CD4-positive, alpha-beta T cell treated with Interleukin-6 at 100 ng/mL for 8 hours (primary cell): ENCODE data around the gene CEP44.
A peak's percentile ranks its signal among the peaks of the same experiment; 100 is the strongest.
"Not testable (repeated sequence)": the region's sequence is repeated elsewhere in the genome, so short reads cannot be mapped to it uniquely, and the experiment has no call there.

Source experiments
- DNase-seq: peaks from one replicate; pipeline ENCODE4 v3.0.0-alpha.2; 2020; ENCODE audit warnings: mixed read lengths, low spot score

Gene CEP44

DNA sequence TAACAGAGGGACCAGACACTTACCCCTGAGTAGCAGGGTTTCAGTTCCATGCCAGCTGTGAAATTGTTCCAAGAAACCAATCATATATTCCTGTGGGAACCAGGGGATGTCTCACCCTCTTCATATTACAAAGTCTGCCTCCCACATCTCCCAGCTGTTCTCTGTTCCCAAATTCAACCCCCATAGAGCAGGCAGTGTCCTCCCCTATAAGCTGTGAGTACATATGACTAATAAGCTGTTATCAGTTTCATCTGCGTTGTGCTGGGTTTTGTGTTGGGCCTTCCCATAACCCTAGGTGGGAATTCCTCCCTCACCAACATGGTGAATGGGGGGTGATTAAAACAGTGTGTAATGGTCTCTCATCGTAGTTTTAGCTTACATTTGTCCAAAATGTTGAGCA is 41.0 kb downstream of the CEP44 start:
- DNase-seq, result no peak

DNA sequence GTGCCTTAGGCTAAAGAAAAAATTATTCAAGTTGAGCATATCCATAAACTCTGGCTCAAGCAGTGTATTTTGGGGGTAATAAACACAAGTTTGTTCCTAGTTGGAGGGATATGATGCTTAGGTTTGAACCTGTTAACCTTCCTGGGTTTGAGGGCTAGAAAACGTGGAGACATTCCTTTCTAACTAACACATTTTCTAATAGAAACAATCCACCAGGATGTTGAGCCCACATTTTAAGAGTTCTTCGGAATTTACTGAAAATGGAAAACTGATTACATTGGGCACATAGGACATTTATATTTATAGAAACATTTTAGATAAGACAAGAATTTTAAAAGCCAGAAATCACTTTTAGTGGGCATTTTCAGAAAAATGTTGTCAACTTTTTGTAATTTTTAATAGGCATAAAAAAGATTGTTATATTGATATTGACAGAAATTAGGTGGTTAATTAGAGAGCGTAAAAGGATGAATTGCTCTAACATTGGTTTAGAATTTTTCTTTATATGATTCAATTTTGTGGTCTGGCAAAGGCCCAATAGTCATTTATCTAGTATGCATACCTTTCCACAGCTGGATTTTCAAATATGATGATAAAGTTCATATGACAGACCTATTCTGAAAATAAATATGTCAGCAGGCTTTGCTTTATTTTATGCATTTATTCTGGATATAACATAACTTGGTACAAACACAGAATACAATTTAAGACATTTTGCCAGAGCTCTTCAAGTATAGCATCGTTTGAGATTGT is 49.2 kb downstream of the CEP44 start:
- DNase-seq, result no peak

DNA sequence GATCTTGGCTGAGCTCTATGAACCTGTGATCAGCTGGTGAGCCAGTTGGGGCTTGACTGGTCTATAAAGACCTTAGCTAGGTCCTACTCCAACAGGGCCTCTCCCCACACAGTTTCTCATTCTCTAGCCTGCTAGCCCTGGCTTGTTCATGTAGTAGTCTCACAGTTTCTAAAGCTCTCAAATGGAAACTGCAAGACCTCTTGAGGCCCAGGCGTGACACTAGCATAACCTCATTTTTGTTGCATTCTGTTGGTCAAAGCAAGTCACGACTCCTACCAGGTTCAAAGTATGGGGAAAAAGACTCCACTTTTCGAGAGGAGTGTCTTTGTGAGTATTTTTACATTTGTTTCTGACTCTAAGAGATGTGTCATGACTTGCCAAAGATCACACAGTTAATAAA is 50.9 kb downstream of the CEP44 start:
- no peak for DNase-seq

DNA sequence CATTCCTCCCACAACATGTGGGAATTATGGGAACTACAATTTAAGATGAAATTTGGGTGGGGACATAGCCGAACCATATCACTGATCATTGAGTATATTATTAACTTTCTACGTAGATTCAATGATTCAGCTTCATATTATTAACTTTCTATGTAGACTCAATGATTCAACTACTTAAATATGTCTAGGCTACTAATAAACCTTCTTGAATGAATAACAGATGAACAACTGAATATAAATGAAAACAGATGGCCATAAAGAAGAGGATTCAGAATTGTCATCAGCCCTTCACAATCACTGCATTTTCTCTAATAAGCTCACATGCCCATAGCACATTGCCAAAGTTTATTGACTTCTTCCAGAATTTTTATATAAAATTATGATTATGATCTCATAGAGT is 57.0 kb downstream of the CEP44 start:
- no peak for DNase-seq

DNA sequence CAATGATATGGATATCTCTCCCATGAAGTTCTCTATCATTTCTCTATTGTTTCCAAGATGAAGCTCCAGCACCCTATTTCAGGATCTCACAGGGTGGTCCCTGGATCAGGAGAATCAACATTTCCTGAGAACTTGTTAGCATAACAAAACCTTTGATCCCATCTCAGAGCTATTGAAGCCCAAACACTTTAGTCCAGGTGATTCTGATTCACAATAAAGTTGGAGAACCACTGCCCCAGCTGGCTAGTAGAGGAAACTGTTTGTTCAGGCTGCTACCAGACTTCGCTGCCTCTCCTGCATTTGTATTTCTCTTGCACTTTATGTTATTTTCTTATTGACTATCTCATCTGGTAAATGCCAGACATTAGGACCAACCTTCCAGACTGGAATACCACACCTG is 65.4 kb downstream of the CEP44 start:
- no peak for DNase-seq

DNA sequence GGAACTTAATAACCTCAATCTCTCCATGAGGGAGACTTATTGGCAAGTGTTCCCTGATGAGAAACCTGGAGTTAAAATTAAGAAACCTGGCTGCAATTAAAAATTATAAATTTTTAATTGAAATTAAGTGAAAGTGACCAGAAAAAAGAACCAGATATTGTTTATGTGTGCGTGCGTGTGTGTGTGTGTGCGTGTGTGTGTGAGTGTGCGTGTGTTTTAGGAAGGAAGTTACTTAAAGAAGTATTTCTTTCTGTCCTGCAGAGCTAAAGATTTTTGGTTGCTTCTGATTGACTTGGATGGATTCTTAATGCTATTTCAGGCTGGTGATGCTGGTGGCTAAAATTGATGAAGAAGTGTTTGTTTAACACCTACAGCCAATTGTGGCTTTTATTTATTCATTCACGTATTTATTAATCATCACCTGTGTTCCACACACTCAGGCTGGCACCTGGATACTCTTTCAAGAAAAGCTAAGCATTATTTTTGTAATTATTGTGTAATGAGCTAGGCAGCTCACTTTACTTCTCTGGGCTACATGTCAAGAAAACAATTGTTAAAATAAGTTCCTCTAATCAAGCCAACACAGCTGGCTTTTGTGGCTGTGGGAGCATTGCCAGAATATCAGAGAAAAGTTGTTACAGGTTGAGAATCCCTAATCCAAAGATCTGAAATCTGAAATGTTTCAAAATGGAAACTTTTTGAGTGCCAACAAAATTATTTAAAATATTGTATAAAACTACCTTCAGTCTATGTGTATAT is 68.5 kb downstream of the CEP44 start:
- DNase-seq, result no peak

DNA sequence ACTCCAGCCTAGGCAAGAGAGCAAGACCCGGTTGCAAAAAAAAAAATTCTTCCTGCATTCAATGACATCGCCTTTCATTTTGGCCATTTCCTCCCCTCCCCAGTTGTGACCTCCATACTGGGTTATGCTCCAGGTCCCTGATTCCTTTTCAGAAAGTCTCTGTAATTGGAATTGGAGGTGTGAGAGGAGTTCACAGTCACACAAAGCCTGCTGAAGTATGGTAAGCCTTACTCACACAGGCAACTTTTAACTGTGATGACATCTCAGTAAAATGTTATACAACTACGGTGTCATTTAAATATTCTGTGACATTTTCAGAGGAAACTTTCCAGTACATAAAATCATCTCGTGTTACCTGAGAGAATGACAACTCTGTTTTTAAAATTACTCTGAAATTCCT is 73.6 kb downstream of the CEP44 start:
- DNase-seq, result no peak

DNA sequence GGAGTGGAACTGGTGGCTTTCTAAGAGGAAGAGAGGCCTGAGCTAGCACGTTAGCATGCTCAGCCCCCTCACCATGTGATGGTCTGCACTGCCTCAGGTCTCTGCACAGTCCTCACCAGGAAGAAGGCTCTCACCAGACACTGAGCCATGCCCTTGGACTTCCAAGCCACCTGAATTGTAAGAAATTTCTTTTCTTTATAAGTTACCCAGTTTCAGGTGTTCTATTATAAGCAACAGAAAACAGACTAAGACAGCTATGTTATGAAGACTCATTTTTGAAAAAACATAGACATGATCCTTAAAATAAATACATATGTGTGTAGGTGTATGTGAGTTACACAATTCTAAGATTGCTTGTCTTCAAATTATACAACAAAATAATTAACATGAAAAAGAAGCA is 74.7 kb downstream of the CEP44 start:
- DNase-seq, result no peak

DNA sequence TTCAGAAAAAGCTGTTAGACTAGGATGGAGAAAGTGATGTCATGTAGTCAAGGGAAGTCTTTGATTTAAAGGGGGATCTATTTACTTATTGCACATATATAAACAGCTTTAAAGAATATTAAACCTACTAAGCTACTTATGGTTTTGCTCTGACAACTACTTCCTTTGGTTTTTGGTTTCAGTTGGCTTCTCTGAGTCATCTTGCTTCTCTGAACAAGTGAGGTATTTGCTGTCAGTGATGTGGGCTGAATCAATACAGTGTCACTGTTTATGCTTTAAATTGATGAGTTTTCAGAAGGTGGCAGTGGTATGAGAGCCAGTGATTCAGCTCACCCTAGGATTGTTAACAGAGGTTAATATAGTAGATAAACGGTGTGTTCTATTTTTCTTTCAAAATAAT is 75.1 kb downstream of the CEP44 start:
- DNase-seq, result peak; percentile 3

DNA sequence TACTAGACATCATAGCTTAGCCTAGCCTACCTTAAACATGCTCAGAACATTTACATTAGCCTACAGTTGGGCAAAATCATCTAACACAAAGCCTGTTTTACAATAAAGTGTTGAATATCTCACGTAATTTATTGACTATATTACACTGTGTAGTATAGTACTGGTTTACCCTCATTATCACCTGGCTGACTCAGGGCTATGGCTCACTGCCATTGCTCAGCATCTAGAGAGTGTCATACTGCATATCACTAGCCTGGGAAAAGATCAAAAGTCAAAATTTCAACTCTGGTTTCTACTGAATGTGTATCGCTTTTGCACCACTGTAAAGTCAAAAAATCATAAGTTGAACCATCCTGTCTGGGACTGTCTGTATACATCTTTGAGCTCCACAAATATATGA is 78.6 kb downstream of the CEP44 start:
- DNase-seq, result no peak

DNA sequence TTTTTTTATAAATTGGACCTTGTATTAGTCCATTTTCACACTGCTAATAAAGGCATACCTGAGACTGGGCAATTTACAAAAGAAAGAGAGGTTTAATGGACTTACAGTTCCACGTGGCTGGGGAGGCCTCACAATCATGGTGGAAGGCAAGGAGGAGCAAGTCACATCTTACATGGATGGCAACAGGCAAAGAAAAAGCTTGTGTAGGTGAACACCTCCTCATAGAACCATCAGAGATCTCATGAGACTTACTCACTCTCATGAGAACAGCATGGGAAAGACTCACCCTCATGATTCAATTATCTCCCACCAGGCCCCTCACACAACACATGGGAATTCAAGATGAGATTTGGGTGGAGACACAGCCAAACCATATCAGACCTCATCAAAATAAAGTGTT is 80.1 kb downstream of the CEP44 start:
- DNase-seq, result not testable (repeated sequence)

DNA sequence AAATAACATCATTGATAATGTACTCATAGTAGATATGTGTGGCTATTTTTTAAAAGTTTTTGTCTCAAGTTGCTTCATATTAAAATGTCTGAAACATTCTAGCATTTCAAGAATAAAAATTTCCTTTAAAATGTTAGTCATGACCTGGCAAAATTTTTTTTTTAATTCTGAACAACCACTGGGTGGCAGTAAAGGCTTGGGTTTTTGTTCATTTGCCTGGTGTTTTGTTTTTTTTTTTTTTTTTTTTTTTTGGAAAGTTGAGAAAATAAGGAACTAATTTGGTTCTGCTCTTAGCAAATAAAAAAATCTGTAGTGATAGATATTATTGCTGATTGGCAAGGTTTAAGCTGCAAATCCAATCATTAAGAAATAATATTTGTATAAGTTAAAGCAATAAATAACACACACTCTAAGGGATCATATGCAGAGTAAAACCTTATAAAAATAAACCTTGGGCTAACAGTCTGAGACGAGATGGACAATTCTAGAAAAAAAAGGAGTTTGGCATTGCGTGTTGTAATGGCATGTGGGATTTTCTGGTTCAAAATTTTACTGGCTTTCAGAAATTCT is 81.4 kb downstream of the CEP44 start:
- DNase-seq, result no peak

DNA sequence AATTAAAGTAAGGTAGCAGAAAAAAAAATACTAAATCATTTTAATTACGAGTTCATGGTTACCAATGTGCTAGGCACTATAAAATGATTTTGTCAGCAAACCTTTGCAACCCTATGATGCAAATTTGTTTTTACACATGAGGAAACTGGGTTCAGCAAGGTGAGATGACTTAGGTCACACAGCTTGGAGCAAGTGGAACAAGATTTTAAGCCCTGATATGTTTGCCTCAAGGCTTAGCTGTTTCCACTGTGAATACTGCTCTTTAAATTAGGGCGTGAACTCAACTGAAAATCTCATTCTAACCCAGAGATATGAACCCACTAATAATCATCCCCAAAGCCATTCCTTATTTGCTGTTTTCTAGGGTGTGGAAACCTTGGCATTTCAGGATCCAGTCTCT is 86.3 kb downstream of the CEP44 start:
- no peak for DNase-seq

DNA sequence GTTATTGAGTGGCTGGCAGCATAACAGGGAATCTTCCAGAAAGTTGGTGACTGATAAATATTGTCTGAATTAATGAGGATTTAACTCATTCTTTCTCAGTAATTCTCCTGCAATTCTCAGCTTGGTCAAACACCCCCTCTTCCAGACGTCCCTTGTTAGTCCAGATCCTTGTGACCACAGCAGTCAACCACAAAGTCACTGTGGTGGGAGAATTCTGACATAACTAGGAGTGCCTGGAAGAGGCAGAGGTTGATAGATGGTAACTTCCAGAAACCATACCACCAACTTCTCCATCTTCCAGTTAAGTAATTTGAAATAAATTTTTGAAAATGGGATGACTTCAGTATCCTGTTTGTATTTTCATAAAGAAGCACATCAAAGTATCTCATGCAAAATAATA is 90.1 kb downstream of the CEP44 start:
- no peak for DNase-seq

DNA sequence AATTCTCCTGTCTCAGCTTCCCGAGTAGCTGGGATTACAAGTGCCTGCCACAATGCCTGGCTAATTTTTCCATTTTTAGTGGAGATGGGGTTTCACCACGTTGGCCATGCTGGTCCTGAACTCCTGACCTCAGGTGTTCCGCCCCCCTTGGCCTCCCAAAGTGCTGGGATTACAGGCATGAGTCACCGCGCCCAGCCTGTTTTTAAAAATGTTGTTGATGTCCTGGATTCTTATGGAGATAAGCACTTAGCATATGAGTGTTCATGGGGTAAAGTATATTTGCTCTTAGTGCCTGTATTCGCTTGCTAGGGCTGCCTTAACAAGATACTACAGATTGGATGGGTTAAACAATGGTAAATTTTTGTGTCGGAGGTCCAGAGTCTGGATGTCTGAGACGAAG is 91.7 kb downstream of the CEP44 start:
- no peak for DNase-seq

DNA sequence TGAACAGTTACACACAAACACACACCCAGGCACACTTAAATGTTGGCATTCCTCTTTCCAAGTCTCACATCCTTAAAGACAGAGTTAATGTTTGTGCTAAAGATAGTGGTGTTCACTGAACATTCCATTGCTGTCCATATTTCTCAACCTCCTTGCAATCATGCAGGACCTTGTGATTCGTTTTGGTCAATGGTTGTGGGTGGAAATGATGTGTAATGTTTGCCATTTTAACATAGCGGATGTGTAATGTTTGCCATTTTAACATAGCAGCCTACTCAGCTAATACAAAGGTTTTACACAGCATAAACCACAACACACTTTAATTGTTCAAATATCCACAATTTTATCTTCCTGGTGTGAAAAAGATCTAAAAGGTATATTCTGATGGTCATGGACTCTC is 93.9 kb downstream of the CEP44 start:
- no peak for DNase-seq

DNA sequence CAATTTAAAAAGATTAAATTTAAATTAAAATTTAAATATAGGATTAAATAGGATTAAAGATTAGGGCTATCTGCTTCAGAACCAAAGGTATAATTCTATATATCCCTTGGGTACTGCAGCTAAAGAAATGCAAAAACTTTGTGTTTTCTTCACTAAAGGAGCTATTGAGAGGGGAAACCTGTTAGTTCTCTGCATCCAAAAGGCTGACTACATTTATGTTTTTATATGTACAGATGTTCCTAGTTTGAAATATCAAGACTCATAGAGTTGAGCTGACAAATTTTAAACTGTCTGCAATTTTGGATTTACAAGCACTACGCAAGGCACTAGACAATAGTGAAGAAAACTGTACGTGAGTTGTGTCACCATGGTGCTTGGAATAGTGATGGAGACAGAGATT is 95.2 kb downstream of the CEP44 start:
- DNase-seq, result no peak

DNA sequence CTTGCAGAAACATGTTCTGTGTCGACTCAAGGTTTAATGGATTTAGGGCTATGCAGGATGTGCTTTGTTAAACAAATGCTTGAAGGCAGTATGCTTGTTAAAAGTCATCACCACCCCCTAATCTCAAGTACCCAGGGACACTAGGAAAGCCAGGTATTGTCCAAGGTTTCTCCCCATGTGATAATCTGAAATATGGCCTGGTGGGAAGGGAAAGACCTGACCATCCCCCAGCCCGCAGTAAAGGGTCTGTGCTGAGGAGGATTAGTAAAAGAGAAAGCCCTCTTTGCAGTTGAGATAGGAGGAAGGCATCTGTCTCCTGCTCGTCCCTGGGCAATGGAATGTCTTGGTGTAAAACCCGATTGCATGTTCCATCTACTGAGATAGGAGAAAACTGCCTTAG is 96.5 kb downstream of the CEP44 start:
- not testable (repeated sequence) for DNase-seq

DNA sequence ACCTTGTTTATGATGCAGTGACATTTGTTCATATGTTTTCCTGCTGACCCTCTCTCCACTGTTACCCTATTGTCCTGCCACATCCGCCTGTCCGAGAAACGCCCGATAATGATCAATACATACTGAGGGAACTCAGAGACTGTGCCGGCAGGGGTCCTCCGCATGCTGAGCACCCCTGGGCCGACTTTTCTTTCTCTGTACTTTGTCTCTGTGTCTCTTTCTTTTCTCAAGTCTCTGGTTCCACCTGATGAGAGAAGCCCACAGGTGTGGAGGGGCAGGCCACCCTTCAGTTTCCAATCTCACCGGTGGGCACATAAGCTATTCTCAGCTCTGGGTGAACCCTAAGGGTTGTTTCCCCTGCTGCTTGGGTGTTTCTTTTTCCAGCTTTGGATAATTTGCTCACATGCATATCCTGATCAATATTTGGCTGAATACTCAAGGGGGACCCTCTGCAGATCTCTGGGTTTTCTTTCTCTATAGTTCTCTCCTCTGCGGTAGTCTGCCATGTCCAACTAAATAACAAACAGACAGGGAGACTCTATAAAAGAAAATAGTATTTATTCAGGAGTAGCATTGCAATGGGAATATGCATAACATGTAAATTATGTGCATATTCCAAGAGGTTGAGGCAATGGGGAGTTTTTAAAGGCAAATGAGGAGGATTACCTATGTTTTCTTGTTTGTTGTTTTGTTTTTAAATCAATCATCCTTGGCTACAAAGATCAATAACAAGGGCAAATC is 97.2 kb downstream of the CEP44 start:
- DNase-seq, result no peak

DNA sequence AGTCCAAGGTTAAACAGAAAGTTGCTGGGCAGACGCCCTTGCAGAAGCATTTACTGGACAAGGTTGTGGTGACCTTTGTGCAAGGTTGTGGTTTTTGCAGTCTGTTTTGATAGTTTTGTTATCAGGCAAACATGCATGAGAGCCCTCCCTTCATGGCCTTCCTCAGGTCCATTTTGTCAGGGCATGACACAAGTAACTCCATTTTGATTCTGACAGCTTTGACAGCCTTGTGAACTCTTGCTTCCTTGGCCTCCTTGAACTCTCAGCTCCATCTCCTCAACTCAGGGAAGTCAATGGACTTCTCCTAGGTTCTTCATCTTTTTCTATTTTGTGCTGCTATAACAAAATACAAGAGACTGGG is 97.7 kb downstream of the CEP44 start:
- DNase-seq, result no peak
